SK-N-SH treated with all-trans-retinoic acid at 6 μM for 48 hours (cell line): ENCODE results near the gene ARHGAP9.

ENCODE experiments used
- ATAC-seq: fragments of 200-7000 bp; cut with Tn5 transposase; 3 replicates; pipeline ENCODE4 v1.9.1; 2020; ENCODE audit warnings: mild to moderate bottlenecking, moderate library complexity
- ARNTL ChIP-seq: fragments of 450-650 bp; formaldehyde crosslinking; IDR thresholded peaks from 2 replicates; pipeline ENCODE4 v1.5.0; 2020; ENCODE audit warnings: low read depth, mild to moderate bottlenecking, moderate library complexity, borderline replicate concordance
- BACH2 ChIP-seq: fragments of 250-450 bp; sonication (Bioruptor Pico); IDR thresholded peaks from 2 replicates; pipeline ENCODE4 v1.9.0; 2021; ENCODE audit warnings: mild to moderate bottlenecking, borderline replicate concordance
- CSDC2 ChIP-seq: fragments of 250-450 bp; sonication (Bioruptor Pico); IDR thresholded peaks from 2 replicates; pipeline ENCODE4 v1.5.0; 2020; ENCODE audit warnings: mild to moderate bottlenecking, moderate library complexity
- ESRRG ChIP-seq: fragments of 250-450 bp; sonication (Bioruptor Pico); IDR thresholded peaks from 2 replicates; pipeline ENCODE4 v1.6.1; 2021; ENCODE audit warnings: mild to moderate bottlenecking
- GLIS3 ChIP-seq: fragments of 250-450 bp; sonication (Bioruptor Pico); IDR thresholded peaks from 2 replicates; pipeline ENCODE4 v1.5.0; 2020; ENCODE audit warnings: mild to moderate bottlenecking, moderate library complexity
- ISL1 ChIP-seq: fragments of 250-450 bp; sonication (Bioruptor Pico); IDR thresholded peaks from 2 replicates; pipeline ENCODE4 v2.1.2; 2022; ENCODE audit warnings: mild to moderate bottlenecking, moderate library complexity
- OSR1 ChIP-seq: fragments of 250-450 bp; sonication (Bioruptor Pico); IDR thresholded peaks from 2 replicates; pipeline ENCODE4 v1.8.0; 2022; ENCODE audit warnings: moderate library complexity, mild to moderate bottlenecking, inconsistent platforms
- PPARA ChIP-seq: fragments of 250-450 bp; sonication (Bioruptor Pico); IDR thresholded peaks from 2 replicates; pipeline ENCODE4 v1.5.0; 2020; ENCODE audit warnings: mild to moderate bottlenecking, borderline replicate concordance
- RARB ChIP-seq: fragments of 250-450 bp; sonication (Bioruptor Pico); IDR thresholded peaks from 2 replicates; pipeline ENCODE4 v1.8.0; 2021; ENCODE audit warnings: mild to moderate bottlenecking, moderate library complexity
- TCF4 ChIP-seq: fragments of 250-450 bp; sonication (Bioruptor Pico); IDR thresholded peaks from 2 replicates; pipeline ENCODE4 v1.8.0; 2021; ENCODE audit warnings: mild to moderate bottlenecking, moderate library complexity, borderline replicate concordance
- ZC3H10 ChIP-seq: fragments of 250-450 bp; sonication (Bioruptor Pico); IDR thresholded peaks from 2 replicates; pipeline ENCODE4 v1.5.1; 2021; ENCODE audit warnings: mild to moderate bottlenecking, moderate library complexity
- ZFP3 ChIP-seq: fragments of 250-450 bp; sonication (Bioruptor Pico); IDR thresholded peaks from 2 replicates; pipeline ENCODE4 v1.5.0; 2020; ENCODE audit warnings: mild to moderate bottlenecking, moderate library complexity
- ZFP30 ChIP-seq: fragments of 450-650 bp; formaldehyde crosslinking; IDR thresholded peaks from 2 replicates; pipeline ENCODE4 v1.5.0; 2022; ENCODE audit warnings: mild to moderate bottlenecking, moderate library complexity
- ZNF565 ChIP-seq: fragments of 450-650 bp; formaldehyde crosslinking; conservative IDR thresholded peaks from 2 replicates; pipeline ENCODE4 v1.5.0; 2020; ENCODE audit warnings: low read depth, mild to moderate bottlenecking, moderate library complexity
- ZNF70 ChIP-seq: fragments of 450-650 bp; formaldehyde crosslinking; IDR thresholded peaks from 2 replicates; pipeline ENCODE4 v1.5.0; 2020; ENCODE audit warnings: mild to moderate bottlenecking, moderate library complexity
- ZNF8 ChIP-seq: fragments of 450-650 bp; formaldehyde crosslinking; IDR thresholded peaks from 2 replicates; pipeline ENCODE4 v1.5.0; 2020; ENCODE audit warnings: mild to moderate bottlenecking, moderate library complexity
- TF ChIP-seq, protein P1 (sequence below): fragments of 250-450 bp; sonication (Bioruptor Pico); IDR thresholded peaks from 2 replicates; pipeline ENCODE4 v1.5.0; 2020; ENCODE audit warnings: mild to moderate bottlenecking, moderate library complexity
- TF ChIP-seq, protein P2 (sequence below): fragments of 250-450 bp; sonication (Bioruptor Pico); IDR thresholded peaks from 2 replicates; pipeline ENCODE4 v1.8.0; 2020; ENCODE audit warnings: mild to moderate bottlenecking, moderate library complexity, borderline replicate concordance
- TF ChIP-seq, protein P3 (sequence below): fragments of 250-450 bp; sonication (Bioruptor Pico); IDR thresholded peaks from 2 replicates; pipeline ENCODE4 v1.5.1; 2020; ENCODE audit warnings: low read depth, mild to moderate bottlenecking, moderate library complexity
- TF ChIP-seq, protein P4 (sequence below): fragments of 250-450 bp; sonication (Bioruptor Pico); IDR thresholded peaks from 2 replicates; pipeline ENCODE4 v1.8.0; 2021; ENCODE audit warnings: low read depth, mild to moderate bottlenecking, moderate library complexity, borderline replicate concordance

The ARHGAP9 gene

DNA sequence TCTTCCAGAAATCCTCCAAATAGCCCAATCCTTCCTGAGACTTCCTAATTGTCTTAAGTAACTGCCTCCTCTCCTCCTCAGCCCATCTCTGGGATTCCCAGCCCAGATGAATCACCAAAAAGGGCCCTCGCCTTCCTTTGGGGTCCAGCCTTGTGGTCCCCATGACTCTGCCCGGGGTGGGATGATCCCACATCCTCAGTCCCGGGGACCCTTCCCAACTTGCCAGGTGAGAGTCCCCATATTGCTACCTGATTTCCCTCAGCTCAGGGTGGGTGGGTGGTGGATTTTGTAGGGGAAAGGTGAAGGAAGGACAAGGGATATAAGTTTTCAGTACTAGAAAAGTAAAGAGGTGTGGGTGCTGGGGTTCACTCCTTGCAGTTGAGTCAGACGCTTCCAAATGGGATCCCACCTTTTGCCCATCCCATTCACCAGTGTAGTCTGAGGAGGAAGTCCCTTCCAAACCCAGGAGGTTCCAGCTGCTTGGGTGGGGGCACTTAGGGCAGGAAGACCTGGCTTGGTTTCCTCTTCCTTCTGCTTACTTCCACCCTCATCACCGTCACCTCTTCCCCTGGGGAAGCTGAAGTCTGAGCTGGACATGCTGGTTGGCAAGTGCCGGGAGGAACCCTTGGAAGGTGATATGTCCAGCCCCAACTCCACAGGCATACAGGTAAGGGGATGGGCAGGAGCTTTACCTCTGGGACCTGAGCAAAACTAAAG, 14.5 kb downstream of the ARHGAP9 start:
- no peak for TF ChIP-seq ZNF70 (CRISPR knock-in tag)
- no peak for TF ChIP-seq PPARA
- no peak for TF ChIP-seq ZNF8 (CRISPR knock-in tag)
- TF ChIP-seq ARNTL: no peak
- no peak for TF ChIP-seq ZNF565 (CRISPR knock-in tag)
- no peak for TF ChIP-seq TCF4 (CRISPR knock-in tag)
- no peak for TF ChIP-seq GLIS3 (CRISPR knock-in tag)
- no peak for TF ChIP-seq OSR1 (CRISPR knock-in tag)
- no peak for TF ChIP-seq ZFP30 (CRISPR knock-in tag)
- TF ChIP-seq ISL1 (CRISPR knock-in tag): no peak
- TF ChIP-seq, protein P1, sequence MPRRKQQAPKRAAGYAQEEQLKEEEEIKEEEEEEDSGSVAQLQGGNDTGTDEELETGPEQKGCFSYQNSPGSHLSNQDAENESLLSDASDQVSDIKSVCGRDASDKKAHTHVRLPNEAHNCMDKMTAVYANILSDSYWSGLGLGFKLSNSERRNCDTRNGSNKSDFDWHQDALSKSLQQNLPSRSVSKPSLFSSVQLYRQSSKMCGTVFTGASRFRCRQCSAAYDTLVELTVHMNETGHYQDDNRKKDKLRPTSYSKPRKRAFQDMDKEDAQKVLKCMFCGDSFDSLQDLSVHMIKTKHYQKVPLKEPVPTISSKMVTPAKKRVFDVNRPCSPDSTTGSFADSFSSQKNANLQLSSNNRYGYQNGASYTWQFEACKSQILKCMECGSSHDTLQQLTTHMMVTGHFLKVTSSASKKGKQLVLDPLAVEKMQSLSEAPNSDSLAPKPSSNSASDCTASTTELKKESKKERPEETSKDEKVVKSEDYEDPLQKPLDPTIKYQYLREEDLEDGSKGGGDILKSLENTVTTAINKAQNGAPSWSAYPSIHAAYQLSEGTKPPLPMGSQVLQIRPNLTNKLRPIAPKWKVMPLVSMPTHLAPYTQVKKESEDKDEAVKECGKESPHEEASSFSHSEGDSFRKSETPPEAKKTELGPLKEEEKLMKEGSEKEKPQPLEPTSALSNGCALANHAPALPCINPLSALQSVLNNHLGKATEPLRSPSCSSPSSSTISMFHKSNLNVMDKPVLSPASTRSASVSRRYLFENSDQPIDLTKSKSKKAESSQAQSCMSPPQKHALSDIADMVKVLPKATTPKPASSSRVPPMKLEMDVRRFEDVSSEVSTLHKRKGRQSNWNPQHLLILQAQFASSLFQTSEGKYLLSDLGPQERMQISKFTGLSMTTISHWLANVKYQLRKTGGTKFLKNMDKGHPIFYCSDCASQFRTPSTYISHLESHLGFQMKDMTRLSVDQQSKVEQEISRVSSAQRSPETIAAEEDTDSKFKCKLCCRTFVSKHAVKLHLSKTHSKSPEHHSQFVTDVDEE (CRISPR knock-in tag): no peak
- TF ChIP-seq ZC3H10 (CRISPR knock-in tag): no peak
- no peak for TF ChIP-seq ESRRG (CRISPR knock-in tag)
- TF ChIP-seq, protein P2, sequence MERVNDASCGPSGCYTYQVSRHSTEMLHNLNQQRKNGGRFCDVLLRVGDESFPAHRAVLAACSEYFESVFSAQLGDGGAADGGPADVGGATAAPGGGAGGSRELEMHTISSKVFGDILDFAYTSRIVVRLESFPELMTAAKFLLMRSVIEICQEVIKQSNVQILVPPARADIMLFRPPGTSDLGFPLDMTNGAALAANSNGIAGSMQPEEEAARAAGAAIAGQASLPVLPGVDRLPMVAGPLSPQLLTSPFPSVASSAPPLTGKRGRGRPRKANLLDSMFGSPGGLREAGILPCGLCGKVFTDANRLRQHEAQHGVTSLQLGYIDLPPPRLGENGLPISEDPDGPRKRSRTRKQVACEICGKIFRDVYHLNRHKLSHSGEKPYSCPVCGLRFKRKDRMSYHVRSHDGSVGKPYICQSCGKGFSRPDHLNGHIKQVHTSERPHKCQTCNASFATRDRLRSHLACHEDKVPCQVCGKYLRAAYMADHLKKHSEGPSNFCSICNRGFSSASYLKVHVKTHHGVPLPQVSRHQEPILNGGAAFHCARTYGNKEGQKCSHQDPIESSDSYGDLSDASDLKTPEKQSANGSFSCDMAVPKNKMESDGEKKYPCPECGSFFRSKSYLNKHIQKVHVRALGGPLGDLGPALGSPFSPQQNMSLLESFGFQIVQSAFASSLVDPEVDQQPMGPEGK (CRISPR knock-in tag): no peak
- TF ChIP-seq, protein P3, sequence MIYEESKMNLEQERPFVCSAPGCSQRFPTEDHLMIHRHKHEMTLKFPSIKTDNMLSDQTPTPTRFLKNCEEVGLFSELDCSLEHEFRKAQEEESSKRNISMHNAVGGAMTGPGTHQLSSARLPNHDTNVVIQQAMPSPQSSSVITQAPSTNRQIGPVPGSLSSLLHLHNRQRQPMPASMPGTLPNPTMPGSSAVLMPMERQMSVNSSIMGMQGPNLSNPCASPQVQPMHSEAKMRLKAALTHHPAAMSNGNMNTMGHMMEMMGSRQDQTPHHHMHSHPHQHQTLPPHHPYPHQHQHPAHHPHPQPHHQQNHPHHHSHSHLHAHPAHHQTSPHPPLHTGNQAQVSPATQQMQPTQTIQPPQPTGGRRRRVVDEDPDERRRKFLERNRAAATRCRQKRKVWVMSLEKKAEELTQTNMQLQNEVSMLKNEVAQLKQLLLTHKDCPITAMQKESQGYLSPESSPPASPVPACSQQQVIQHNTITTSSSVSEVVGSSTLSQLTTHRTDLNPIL (CRISPR knock-in tag): no peak
- TF ChIP-seq CSDC2 (CRISPR knock-in tag): no peak
- TF ChIP-seq RARB (CRISPR knock-in tag): no peak
- ATAC-seq: no peak

DNA sequence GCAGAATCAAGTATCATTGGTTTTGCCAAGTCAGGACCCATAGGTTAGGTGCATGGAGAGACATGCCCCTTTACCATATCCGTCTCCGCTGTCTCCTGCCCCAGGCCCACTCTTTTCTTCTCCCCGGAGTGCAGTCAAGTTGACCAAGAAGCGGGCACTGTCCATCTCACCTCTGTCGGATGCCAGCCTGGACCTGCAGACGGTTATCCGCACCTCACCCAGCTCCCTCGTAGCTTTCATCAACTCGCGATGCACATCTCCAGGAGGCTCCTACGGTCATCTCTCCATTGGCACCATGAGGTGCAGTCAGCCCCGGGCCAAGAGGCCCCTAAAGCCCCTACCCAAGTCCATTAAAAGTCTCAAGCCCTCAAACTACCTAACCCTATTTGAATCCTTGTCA, 15.1 kb downstream of the ARHGAP9 start:
- ATAC-seq: no peak
- TF ChIP-seq GLIS3 (CRISPR knock-in tag): no peak
- no peak for TF ChIP-seq TCF4 (CRISPR knock-in tag)
- TF ChIP-seq BACH2 (CRISPR knock-in tag): no peak
- TF ChIP-seq ZNF8 (CRISPR knock-in tag): no peak
- no peak for TF ChIP-seq ZC3H10 (CRISPR knock-in tag)
- TF ChIP-seq, protein P4, sequence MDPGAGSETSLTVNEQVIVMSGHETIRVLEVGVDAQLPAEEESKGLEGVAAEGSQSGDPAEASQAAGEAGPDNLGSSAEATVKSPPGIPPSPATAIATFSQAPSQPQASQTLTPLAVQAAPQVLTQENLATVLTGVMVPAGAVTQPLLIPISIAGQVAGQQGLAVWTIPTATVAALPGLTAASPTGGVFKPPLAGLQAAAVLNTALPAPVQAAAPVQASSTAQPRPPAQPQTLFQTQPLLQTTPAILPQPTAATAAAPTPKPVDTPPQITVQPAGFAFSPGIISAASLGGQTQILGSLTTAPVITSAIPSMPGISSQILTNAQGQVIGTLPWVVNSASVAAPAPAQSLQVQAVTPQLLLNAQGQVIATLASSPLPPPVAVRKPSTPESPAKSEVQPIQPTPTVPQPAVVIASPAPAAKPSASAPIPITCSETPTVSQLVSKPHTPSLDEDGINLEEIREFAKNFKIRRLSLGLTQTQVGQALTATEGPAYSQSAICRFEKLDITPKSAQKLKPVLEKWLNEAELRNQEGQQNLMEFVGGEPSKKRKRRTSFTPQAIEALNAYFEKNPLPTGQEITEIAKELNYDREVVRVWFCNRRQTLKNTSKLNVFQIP (CRISPR knock-in tag): no peak
- TF ChIP-seq, protein P3 (CRISPR knock-in tag): no peak
- TF ChIP-seq ARNTL: no peak
- no peak for TF ChIP-seq ZFP3
- no peak for TF ChIP-seq ISL1 (CRISPR knock-in tag)
- no peak for TF ChIP-seq ZNF70 (CRISPR knock-in tag)
- no peak for TF ChIP-seq RARB (CRISPR knock-in tag)

DNA sequence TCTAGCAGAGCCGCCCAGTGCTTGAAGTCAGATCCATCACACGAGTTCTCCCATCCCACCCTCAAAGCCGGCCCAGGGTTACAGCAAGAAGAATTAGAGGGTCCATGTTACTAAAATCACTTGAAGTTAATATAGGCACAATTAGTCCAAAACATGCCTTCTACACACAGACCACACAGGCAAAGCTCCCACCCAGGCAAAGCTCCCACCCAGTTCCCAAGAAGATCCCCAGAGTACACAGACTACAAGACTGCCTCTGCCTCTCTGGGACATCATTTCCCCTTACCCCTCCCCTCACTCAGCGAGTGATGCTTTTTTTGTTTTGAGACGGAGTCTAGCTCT, 16.8 kb downstream of the ARHGAP9 start:
- no peak for TF ChIP-seq RARB (CRISPR knock-in tag)
- TF ChIP-seq, all 23 proteins: peak for 0
- ATAC-seq: no peak
